Karpas-422 (cell line): ENCODE measurements around the gene SLC36A3. TPM values are rescaled to one million over a fixed set of nuclear protein-coding genes. Genes with fewer than 3 reads are reported as not detected.
"Not testable (repeated sequence)": the region's sequence is repeated elsewhere in the genome, so short reads cannot be mapped to it uniquely, and the experiment has no call there.

ENCODE experiments used
- DNase-seq: peaks from one replicate; pipeline ENCODE4 v3.0.0-alpha.2; 2015
- H2AFZ ChIP-seq: fragments of 200-600 bp; sonication (generic); 2 replicates; pipeline ENCODE4 v1.6.1; 2014; ENCODE audit warnings: antibody characterized with exemption, low read length, mixed read lengths
- H3K27ac ChIP-seq: fragments of 200-600 bp; sonication (generic); 2 replicates; pipeline ENCODE4 v1.5.1; 2014; ENCODE audit warnings: mild to moderate bottlenecking, low read length, moderate library complexity
- H3K27me3 ChIP-seq: fragments of 200-600 bp; sonication (generic); 2 replicates; pipeline ENCODE4 v1.6.1; 2014; ENCODE audit warnings: low read length, mixed read lengths
- H3K36me3 ChIP-seq: fragments of 200-600 bp; sonication (generic); 2 replicates; pipeline ENCODE4 v1.6.1; 2014; ENCODE audit warnings: low read length, mixed read lengths; ENCODE audit not compliant: insufficient read depth
- H3K4me1 ChIP-seq: fragments of 200-600 bp; sonication (generic); 2 replicates; pipeline ENCODE4 v1.6.1; 2014; ENCODE audit warnings: mild to moderate bottlenecking, low read length, mixed read lengths
- H3K4me2 ChIP-seq: fragments of 200-600 bp; sonication (generic); 2 replicates; pipeline ENCODE4 v1.6.1; 2014; ENCODE audit warnings: low read length, low read depth, mild to moderate bottlenecking; ENCODE audit not compliant: poor library complexity, severe bottlenecking
- H3K4me3 ChIP-seq: fragments of 200-600 bp; sonication (generic); 2 replicates; pipeline ENCODE4 v1.5.1; 2014; ENCODE audit warnings: mild to moderate bottlenecking, antibody characterized with exemption, low read length, mixed read lengths
- H3K79me2 ChIP-seq: fragments of 200-600 bp; sonication (generic); 2 replicates; pipeline ENCODE4 v1.6.1; 2014; ENCODE audit warnings: mild to moderate bottlenecking, low read length, mixed read lengths
- H3K9ac ChIP-seq: fragments of 200-600 bp; sonication (generic); 2 replicates; pipeline ENCODE4 v1.6.0; 2014; ENCODE audit warnings: low read length
- H3K9me2 ChIP-seq: fragments of 200-600 bp; sonication (generic), shearing (Covaris generic); replicated peaks from 2 replicates; pipeline ENCODE4 v1.6.0; 2014; ENCODE audit warnings: mild to moderate bottlenecking, low read length, moderate library complexity; ENCODE audit not compliant: insufficient read depth
- H3K9me3 ChIP-seq: fragments of 300-700, 200-600 bp; sonication (generic); 2 replicates; pipeline ENCODE4 v1.6.1; 2014; ENCODE audit warnings: low read length, mixed read lengths
- H4K20me1 ChIP-seq: fragments of 200-600 bp; sonication (generic); 2 replicates; pipeline ENCODE4 v1.6.1; 2014; ENCODE audit warnings: mild to moderate bottlenecking, antibody characterized with exemption, low read length, low read depth; ENCODE audit not compliant: insufficient read depth
- total RNA-seq: library from RNA; depleted of rRNA; stranded (reverse); fragments of >200 nt; shearing (Covaris generic); gene quantifications from 2 replicates; pipeline ENCODE4 v1.2.3, GENCODE V29; 2014; ENCODE audit warnings: low replicate concordance

SLC36A3 gene
- total RNA-seq, 1 experiment from 2014 or later, result not detected

DNA sequence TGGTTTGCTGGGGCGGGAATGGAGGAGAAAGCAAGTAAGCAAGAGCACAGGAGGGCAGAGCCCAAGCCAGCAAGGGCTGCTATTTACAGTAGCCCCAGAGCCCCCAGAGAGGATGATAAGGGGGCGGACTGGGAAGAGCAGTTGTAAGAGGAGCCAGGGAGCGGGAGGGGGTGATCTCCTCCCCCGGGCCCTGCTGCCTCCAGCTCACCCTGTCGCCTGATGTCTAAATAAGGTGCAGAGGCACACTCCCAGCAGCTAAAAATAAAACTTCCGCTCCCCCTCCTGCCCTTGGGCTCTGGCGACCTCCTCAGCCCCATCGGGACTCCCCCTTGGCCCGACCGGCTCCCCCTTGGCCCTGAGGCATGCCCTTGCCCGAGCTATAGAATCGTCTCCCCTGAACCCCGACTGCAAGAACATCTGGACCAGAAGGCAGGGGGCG is 65.2 kb downstream of the SLC36A3 start:
- DNase-seq, result peak; percentile 92
- H3K79me2 ChIP-seq, result no peaks in the 10 kb centered on the region
- H3K36me3 ChIP-seq, result no peaks in the 10 kb centered on the region
- H3K9ac ChIP-seq, result peak overlapping the region; percentile 72
- H4K20me1 ChIP-seq, result no peaks in the 10 kb centered on the region
- peak overlapping the region; percentile 49 for H3K4me3 ChIP-seq
- no peaks in the 10 kb centered on the region for H3K27me3 ChIP-seq
- peaks cover 90% of the 10 kb centered on the region for H3K4me1 ChIP-seq
- H3K27ac ChIP-seq, result peak overlapping the region; percentile 98
- H3K4me2 ChIP-seq, result peak overlapping the region; percentile 76
- no peaks in the 10 kb centered on the region for H3K9me2 ChIP-seq
- H2AFZ ChIP-seq, result no peak overlapping the region
- H3K9me3 ChIP-seq, result no peaks in the 10 kb centered on the region

DNA sequence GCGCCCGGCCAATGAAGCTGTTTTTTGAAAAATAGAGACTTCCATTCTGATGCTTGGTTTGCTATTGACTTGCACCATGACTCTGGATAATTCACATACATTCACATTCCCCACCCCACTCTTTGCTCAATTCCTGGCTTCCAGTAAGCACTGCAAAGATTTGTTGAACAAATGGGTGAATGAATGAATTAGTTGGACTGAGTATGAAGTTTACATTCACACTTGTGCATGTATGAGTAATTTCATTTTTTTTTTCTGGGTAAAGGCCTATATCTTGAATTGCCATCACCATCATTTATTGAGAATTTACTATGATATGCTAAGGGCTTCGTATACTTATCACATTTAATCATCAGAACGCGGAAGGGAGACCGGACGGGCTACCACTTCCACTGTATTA is 65.9 kb downstream of the SLC36A3 start:
- no peaks in the 10 kb centered on the region for H3K27me3 ChIP-seq
- no peaks in the 10 kb centered on the region for H3K9me3 ChIP-seq
- no peaks in the 10 kb centered on the region for H3K9me2 ChIP-seq
- DNase-seq, result no peak
- H3K4me3 ChIP-seq, result peak overlapping the region; percentile 49
- H4K20me1 ChIP-seq, result no peaks in the 10 kb centered on the region
- H3K27ac ChIP-seq, result peak overlapping the region; percentile 98
- H3K79me2 ChIP-seq, result no peaks in the 10 kb centered on the region
- no peaks in the 10 kb centered on the region for H3K36me3 ChIP-seq
- peak overlapping the region; percentile 72 for H3K9ac ChIP-seq
- H2AFZ ChIP-seq, result no peak overlapping the region
- peak overlapping the region; percentile 76 for H3K4me2 ChIP-seq
- H3K4me1 ChIP-seq, result peaks cover 90% of the 10 kb centered on the region

DNA sequence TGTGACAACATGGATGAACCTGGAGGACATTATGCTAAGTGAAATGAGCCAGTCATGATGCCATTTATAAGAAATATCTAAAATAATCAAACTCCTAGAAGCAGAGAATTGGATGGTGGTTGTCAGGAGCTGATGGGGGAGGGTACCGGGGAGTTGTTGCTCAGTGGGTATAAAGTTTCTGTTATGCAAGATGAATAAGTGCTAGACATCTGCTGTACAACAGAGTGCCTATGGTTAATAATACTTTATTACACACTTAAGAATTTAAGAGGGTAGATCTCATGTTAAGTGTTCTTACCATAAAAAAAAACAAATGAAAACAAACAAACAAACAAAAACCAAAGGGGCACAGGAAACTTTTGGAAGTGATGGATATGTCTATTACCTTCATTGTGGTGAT is 66.7 kb downstream of the SLC36A3 start:
- no peaks in the 10 kb centered on the region for H3K36me3 ChIP-seq
- no peaks in the 10 kb centered on the region for H3K27me3 ChIP-seq
- no peak for DNase-seq
- H3K4me2 ChIP-seq, result no peak overlapping the region
- H3K9ac ChIP-seq, result no peak overlapping the region
- no peaks in the 10 kb centered on the region for H3K79me2 ChIP-seq
- H3K4me3 ChIP-seq, result no peak overlapping the region
- H4K20me1 ChIP-seq, result no peaks in the 10 kb centered on the region
- no peaks in the 10 kb centered on the region for H3K9me3 ChIP-seq
- H3K4me1 ChIP-seq, result peaks cover 90% of the 10 kb centered on the region
- H3K9me2 ChIP-seq, result no peaks in the 10 kb centered on the region
- peak overlapping the region; percentile 98 for H3K27ac ChIP-seq
- no peak overlapping the region for H2AFZ ChIP-seq

DNA sequence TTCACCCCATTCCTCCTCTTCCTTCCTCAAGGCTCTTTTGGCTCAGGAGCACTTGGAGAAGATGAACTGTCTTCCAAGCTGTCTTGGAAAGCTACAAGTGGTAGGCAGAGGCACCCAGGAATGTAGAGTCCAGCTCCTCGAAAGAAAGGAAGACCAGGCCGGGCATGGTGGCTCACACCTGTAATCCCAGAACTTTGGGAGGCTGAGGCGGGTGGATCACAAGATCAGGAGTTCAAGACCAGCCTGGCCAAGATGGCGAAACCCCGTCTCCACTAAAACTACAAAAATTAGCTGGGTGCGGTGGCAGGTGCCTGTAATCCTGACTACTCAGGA is 68.4 kb downstream of the SLC36A3 start:
- H2AFZ ChIP-seq, result not testable (repeated sequence)

DNA sequence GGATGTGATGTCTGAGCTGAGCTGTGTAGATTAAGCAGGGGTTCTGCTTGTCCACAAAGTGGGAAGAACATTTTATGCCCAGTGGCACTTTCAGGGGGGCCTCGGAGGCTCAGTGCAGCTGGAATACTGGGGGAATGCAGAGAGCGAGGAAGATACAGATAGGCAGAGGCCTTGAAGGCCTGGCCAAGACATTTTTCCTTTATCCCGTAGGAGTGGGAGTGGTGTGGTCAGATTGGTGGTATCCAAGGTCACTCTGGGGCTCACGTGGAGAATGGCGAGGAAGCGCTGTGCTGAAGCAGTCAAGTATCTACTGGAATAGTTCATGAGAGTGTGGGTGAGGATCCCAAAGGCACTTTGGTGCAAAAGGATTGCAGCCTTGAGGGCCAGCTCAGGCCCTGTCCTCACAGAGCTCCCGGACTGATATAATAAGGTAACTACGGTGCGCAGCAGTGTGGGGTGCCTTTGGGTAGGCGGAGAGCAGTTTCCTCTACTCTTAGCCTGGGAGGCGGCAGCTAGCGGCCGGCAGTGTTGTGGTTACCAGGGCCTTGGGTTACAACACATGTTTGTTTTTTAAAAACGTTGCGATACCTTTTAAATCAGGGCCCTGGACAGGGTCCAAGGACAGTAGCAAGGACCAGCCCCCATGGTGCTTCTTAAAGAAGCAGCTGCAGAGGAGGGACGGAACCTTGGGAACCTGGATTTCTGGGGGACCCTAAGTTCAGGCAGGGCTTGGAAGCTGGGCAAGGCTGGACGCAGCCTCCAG is 68.9 kb downstream of the SLC36A3 start:
- Histone ChIP-seq H3K27ac (peak overlapping the region; percentile 98), H3K4me2 (peak overlapping the region; percentile 64), H3K9me2 (no peaks in the 10 kb centered on the region), H3K9me3 (no peaks in the 10 kb centered on the region), H3K36me3 (no peaks in the 10 kb centered on the region), H3K79me2 (no peaks in the 10 kb centered on the region), H3K4me3 (peak overlapping the region; percentile 29; the same call in 1 of the 2 replicates), H2AFZ (peak overlapping the region; percentile 25; the same call in 1 of the 2 replicates), H3K4me1 (peaks cover 75% of the 10 kb centered on the region), H3K27me3 (no peaks in the 10 kb centered on the region), H3K9ac (peak overlapping the region; percentile 70), H4K20me1 (no peaks in the 10 kb centered on the region)
- DNase-seq, result peak; percentile 85

More for the DNA sequence above, 68.4 kb downstream of the SLC36A3 start:
- not testable (repeated sequence) for H4K20me1 ChIP-seq, H3K36me3 ChIP-seq, DNase-seq, H3K9me3 ChIP-seq, H3K27me3 ChIP-seq, H3K9me2 ChIP-seq, H3K79me2 ChIP-seq
- H3K4me1 ChIP-seq, result peaks cover 81% of the 10 kb centered on the region
- peak overlapping the region; percentile 98 for H3K27ac ChIP-seq
- peak overlapping the region; percentile 70 for H3K9ac ChIP-seq
- H3K4me3 ChIP-seq, result peak overlapping the region; percentile 29; the same call in 1 of the 2 replicates
- H3K4me2 ChIP-seq, result peak overlapping the region; percentile 64

DNA sequence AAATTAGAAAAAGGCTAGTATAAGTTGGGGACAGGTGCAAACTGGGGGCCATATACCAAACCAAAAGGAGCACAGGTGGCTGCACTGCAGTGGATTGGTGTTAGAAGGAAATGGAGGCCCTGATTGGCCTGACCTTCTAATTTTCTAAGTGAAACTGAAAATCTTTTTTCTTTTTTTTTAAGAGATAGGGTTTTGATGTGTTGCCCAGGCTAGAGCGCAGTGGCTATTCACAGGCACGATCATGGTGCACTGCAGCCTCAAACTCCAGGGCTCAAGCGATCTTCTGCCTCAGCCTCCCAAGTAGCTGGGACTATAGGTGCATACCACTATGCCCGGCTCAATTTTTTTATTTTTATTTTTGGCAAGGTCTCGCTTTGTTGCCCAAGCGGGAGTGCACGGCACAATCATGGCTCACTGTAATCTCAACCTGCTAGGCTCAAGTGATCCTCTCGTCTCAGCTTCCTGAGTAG is 69.9 kb downstream of the SLC36A3 start:
- Histone ChIP-seq H3K4me3 (peak overlapping the region; percentile 27), H3K9ac (peak overlapping the region; percentile 50), H3K4me2 (peak overlapping the region; percentile 64)

DNA sequence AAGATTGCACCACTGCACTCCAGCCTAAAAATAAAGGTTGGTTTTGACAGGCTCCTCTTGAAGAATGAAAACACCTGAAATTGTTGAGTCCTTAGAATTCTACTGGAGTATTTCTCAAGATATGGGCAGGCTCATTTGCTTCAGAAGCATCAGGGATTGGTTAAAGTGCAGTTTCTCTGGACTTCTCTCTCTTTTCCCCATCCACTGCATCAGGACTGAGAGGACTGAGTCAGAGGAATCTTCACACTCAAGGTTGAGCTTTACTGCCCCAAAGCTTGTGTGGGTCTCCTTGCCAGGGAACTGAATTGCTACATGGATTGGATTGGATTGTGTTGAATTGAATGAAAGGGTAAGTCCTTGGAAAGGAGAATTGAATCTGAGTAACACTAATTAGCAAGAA is 72.2 kb downstream of the SLC36A3 start:
- Histone ChIP-seq H3K4me1 (peaks cover 48% of the 10 kb centered on the region), H3K9ac (0 out of 2 replicates have a peak overlapping the region, but pooled peaks have one; percentile 5), H3K9me3 (no peaks in the 10 kb centered on the region), H3K4me3 (no peak overlapping the region), H3K79me2 (no peaks in the 10 kb centered on the region), H3K36me3 (no peaks in the 10 kb centered on the region), H3K9me2 (no peaks in the 10 kb centered on the region), H3K27ac (peak overlapping the region; percentile 98), H2AFZ (no peak overlapping the region), H3K4me2 (no peak overlapping the region), H3K27me3 (no peaks in the 10 kb centered on the region), H4K20me1 (no peaks in the 10 kb centered on the region)
- DNase-seq, result no peak

More for the DNA sequence above, 69.9 kb downstream of the SLC36A3 start:
- no peaks in the 10 kb centered on the region for H3K36me3 ChIP-seq
- no peaks in the 10 kb centered on the region for H3K27me3 ChIP-seq
- no peaks in the 10 kb centered on the region for H4K20me1 ChIP-seq
- peak overlapping the region; percentile 98 for H3K27ac ChIP-seq
- H3K4me1 ChIP-seq, result peaks cover 65% of the 10 kb centered on the region
- H3K79me2 ChIP-seq, result no peaks in the 10 kb centered on the region
- DNase-seq, result peak; percentile 86
- H3K9me3 ChIP-seq, result no peaks in the 10 kb centered on the region
- no peak overlapping the region for H2AFZ ChIP-seq
- H3K9me2 ChIP-seq, result no peaks in the 10 kb centered on the region

DNA sequence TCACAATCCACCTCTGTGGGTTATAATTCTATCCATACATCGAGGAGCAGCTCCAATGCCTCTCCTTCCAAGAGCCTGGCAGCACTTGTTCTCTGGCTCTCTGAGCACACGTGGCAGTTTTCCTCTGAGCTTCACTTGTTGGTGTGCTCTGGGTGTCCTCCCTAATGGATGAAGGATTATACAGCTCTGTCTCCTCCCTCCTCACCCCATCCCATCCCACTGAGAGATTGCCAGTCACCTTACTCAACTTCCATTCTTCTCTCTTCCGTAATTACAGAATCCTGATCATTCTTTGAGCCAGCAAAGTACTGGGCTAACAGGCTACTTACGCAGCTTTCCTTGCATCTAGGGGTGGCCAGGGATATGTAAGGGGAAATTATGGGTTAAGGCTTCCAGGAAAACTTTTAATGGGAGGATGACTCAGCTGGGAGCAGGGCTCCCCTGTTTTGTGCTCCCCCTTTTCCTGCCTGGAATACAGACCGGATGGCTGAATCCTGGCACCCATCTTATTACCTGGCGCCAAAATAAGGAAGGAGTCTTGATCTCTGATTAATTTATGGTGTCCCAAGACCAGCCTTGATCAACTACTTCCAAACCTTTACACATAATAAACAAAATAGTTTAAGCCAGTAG is 73.4 kb downstream of the SLC36A3 start:
- H3K27ac ChIP-seq, result 0 out of 2 replicates have a peak overlapping the region, but pooled peaks have one; percentile 23
- no peaks in the 10 kb centered on the region for H3K9me3 ChIP-seq
- H3K9me2 ChIP-seq, result no peaks in the 10 kb centered on the region
- no peaks in the 10 kb centered on the region for H3K36me3 ChIP-seq
- H3K4me1 ChIP-seq, result peaks cover 52% of the 10 kb centered on the region
- H4K20me1 ChIP-seq, result no peaks in the 10 kb centered on the region
- no peak for DNase-seq
- H3K4me2 ChIP-seq, result no peak overlapping the region
- no peaks in the 10 kb centered on the region for H3K79me2 ChIP-seq
- H2AFZ ChIP-seq, result no peak overlapping the region
- no peak overlapping the region for H3K9ac ChIP-seq
- H3K4me3 ChIP-seq, result no peak overlapping the region
- H3K27me3 ChIP-seq, result no peaks in the 10 kb centered on the region
